Thyroid gland (tissue), 4 donors: ENCODE results near the gene B9D1.

Source experiments
- CTCF ChIP-seq, 6 experiments: fragments of 200-600 bp in 3 of 6; fragments of 450-650 bp in 3 of 6; sonication (generic) in 3 of 6; IDR thresholded peaks; one replicate each; pipeline ENCODE4 v1.5.1; 2016 to 2019; ENCODE audit warnings: antibody characterized with exemption in 6 of 6, mild to moderate bottlenecking in 2 of 6, inconsistent platforms in 1 of 6, moderate library complexity in 1 of 6
- POLR2A ChIP-seq, 2 donors: fragments of 450-650 bp; IDR thresholded peaks; one replicate each; pipeline ENCODE4 v1.6.1; 2017; ENCODE audit warnings: antibody characterized with exemption in 2 of 2, mild to moderate bottlenecking in 2 of 2, moderate library complexity in 1 of 2

- no peak for TF ChIP-seq CTCF (IDR thresholded peaks at IDR 0.05)
- TF ChIP-seq POLR2A (IDR thresholded peaks at IDR 0.05), result no peak
These were observed 9.9 kb upstream of the B9D1 start for GRCh38 chr17:19372439-19372838.
